Stimulated activated CD8-positive, alpha-beta memory T cell treated with anti-CD3 and anti-CD28 coated beads, Interleukin-7, amount 100 ng/mL, for 1 hour (primary cell): Measurements from ENCODE around the gene ZNF438.

ENCODE experiments used
- DNase-seq, 2 donors: peaks; one replicate each; pipeline ENCODE4 v3.0.0-alpha.2; 2020; ENCODE audit warnings: low read depth in 2 of 2

ZNF438 gene

GRCh38 chr10:30847642-30848041 lies 184.0 kb downstream of the ZNF438 start:
- DNase-seq = no peak

GRCh38 chr10:30847199-30847598 lies 184.5 kb downstream of the ZNF438 start:
- no peak for DNase-seq

- no peak for DNase-seq
Observed at GRCh38 chr10:30846710-30847109, 185.0 kb downstream of the ZNF438 start.

GRCh38 chr10:30842894-30843293 lies 188.8 kb downstream of the ZNF438 start:
- DNase-seq = no peak

GRCh38 chr10:30842185-30842584 lies 189.5 kb downstream of the ZNF438 start:
- no peak for DNase-seq

GRCh38 chr10:30840395-30841050 lies 191.1 kb downstream of the ZNF438 start:
- no peak for DNase-seq

GRCh38 chr10:30839652-30840051 lies 192.0 kb downstream of the ZNF438 start:
- no peak for DNase-seq

GRCh38 chr10:30836406-30836805 lies 195.3 kb downstream of the ZNF438 start:
- DNase-seq = no peak

- no peak for DNase-seq
Observed at GRCh38 chr10:30835146-30835545, 196.5 kb downstream of the ZNF438 start.

- DNase-seq = no peak
Observed at GRCh38 chr10:30834651-30835050, 197.0 kb downstream of the ZNF438 start.

- DNase-seq = no peak
Observed at GRCh38 chr10:30834153-30834552, 197.5 kb downstream of the ZNF438 start.

GRCh38 chr10:30833628-30833970 lies 198.1 kb downstream of the ZNF438 start:
- DNase-seq = no peak

GRCh38 chr10:30832749-30833627 lies 198.7 kb downstream of the ZNF438 start:
- no peak for DNase-seq

GRCh38 chr10:30832001-30832748 lies 199.5 kb downstream of the ZNF438 start:
- no peak for DNase-seq

- DNase-seq = no peak
Observed at GRCh38 chr10:30831426-30831825, 200.2 kb downstream of the ZNF438 start.

- no peak for DNase-seq
Observed at GRCh38 chr10:30830315-30831230, 201.1 kb downstream of the ZNF438 start.

- DNase-seq = no peak
Observed at GRCh38 chr10:30829901-30830300, 201.8 kb downstream of the ZNF438 start.

GRCh38 chr10:30828680-30829079 lies 203.0 kb downstream of the ZNF438 start:
- no peak for DNase-seq

GRCh38 chr10:30828164-30828563 lies 203.5 kb downstream of the ZNF438 start:
- no peak for DNase-seq

GRCh38 chr10:30827531-30828120 lies 204.0 kb downstream of the ZNF438 start:
- DNase-seq = no peak

GRCh38 chr10:30826679-30827078 lies 205.0 kb downstream of the ZNF438 start:
- no peak for DNase-seq
